Measurements from ENCODE around the gene RNF151.
A peak's percentile ranks its signal among the peaks of the same experiment; 100 is the strongest.
"Not testable (repeated sequence)": the region's sequence is repeated elsewhere in the genome, so short reads cannot be mapped to it uniquely, and the experiment has no call there.

The RNF151 gene

DNA sequence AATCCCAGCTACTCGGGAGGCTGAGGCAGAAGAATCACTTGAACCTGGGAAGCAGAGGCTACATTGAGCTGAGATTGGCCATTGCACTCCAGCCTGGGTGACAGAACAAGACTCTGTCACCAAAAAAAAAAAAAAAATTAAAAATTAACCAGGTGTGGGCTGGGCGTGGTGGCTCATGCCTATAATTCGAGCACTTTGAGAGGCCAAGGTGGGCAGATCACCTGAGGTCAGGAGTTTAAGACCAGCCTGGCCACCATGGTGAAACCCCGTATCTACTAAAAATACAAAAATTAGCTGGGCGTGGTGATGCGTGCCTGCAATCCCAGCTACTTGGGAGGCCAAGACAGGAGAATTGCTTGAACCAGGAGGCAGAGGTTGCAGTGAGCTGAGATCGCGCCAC is 26.8 kb upstream of the RNF151 start:
- not testable (repeated sequence) for DNase-seq

DNA sequence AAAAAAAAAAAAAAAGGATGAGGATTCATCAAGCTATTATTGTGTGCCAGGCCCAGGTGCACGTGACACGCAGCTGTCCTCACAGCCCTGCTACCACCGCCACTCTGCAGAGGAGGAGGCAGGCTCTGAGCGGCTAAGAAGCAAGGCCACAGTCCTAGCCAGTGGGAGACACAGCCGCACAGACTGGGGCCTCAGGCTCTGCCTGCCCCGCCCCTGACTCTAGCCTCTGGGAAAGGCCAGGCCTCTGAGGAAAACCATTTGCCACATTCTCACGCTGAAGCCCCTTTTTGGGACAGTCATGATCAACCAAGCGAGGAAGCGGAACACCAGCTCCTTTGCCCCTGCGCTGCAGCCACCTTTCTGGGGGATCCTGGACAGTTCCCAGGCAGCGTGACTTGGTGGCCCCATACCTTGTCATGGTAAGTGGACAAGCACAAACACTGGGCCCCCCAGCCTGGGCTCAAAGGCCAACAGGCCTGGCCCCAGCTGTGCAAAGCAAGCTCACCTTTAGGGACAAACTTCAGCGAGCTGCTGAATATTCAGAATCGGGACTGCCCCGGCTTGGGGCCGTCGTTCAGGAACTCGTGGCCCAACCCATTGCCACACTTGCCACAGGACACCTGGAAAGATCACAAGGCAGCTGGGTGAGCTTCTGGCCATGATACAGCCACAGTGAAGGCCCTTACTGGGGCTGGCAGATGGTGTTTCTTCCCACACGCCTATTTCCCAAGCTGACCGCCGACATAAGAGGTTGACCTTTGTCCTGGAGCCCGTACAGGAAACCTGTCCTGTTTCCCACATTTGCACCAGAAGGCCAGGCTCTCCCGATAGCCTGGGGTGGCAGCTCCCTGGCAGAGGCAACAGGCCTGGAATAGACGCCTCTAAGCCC is 26.1 kb upstream of the RNF151 start:
- DNase-seq: no peak

DNA sequence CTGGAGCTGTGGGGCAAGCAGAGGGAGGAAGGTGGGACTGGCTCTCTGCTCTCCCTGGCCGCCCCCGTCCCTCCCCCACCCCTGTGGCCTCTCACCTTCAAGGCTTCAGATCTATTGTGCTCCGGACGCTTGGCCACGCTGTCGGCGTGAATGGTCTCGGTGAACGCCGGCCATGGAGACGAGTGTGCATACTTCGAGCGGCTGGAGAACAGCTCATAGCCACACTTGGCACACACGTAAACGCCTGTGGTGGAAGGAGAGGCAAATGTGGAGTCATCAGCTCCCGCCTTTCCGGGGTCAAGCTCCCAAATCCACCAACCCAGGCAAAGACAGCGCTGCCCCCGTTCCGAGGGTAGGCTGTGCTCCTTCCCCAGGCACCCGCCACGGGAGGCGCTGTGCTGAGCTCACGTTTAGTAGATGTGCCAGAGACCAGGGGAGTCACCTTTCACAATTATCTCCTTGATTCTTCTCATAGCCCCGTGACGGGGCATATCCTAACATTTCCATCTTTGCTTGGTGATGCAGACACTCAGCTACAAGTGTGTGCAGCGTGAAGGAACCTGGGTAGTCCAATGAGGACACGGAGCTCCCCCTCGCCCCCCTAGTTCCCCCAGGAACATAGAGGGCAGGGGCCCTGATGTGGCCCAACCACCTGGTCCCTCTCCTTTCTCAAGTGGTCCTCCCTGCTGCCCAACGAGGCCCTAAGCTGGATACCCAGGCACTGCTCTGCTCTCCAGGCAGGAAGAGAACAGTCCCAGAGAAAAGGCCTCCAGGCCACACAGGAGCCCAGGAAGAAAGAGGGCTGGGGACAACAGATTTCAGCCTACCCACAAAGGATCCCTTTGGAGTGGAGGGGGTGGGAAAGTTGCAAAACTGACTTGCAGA is 25.3 kb upstream of the RNF151 start:
- no peak for DNase-seq

DNA sequence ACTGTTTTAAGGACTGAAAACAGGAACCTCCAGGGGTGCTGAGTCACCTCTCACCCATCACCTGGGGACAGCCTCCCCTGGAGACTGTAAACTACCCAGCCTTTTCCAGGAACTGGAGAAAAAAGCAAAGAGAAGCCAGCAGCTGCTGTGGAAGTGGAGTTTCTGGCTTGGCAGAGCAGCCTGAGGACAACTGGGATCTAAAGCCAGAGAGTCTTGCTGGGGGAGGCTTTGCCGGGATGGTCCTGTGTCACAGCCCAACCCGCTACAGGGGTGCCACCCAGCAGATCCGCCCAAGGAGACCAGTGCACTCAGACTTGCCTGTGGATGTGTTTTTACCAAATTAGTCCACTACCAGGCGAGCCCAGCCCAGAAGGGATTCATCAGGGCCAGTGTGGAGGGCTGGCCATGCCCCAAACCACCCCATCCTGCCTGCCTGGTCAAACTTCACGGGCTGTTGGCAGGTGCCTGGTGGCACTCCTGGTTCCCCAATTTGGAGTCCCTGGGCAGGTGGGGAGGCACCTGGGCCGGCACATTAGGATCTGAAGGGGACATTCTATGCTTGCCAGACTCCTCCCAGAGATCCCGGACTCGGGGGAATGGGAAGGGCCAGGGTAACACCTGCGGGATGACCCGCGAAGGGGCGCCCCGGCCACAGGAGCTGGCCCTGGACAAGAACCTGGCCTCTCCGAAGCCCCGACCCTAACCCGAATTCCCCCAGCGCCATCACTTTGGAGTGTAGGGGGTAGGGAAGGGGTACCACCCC is 24.4 kb upstream of the RNF151 start:
- no peak for DNase-seq

DNA sequence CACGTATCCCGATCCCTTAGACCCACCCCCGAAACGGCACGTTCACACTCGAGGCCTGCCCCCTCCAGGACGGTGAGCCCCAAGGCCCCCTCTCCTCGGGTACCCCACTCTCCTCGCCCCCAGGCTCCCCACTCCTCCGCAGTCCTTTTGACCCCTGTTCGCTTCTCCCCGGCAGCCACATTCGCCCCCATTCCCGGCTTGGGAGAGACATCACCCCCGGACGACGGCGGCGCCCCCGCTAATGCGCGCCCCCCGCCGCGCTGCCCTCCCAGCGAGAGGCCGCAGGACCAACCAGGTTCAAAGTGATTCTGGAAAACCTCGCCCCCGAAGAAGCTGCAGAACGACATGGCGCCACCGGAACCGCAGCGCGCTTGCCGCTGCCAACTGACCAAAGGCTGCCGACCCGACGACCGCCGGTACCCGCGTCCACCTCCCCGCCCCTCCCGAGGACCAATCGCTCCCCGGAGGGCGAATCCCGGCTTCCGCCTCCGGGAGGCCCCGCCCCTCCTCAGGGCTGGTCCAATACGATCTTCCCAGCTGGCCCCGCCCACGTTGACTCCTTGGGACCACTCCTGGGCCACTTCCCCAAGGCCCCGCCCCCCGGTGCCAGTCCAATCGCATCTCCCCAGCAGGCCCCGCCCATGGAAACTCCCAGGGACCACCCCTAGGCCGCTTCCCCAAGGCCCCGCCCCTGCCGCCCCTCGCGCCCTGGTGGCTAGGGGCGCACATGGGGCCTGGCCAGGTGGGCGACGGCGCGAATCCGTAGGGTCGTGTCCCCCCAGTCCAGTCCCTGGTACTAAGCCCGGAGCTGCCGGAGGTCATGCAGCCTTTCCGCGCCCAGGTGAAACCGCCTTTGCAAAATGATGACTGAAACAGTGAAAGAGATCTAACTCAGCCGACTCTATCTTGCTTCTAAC is 23.6 kb upstream of the RNF151 start, which contains the start of gene MSRB1:
Gene MSRB1, minus strand, starts transcription at position 390 of the 917 bp plus-strand sequence. Its CDS starts 43 bp downstream, at position 347.
- peak; percentile 88 for DNase-seq

DNA sequence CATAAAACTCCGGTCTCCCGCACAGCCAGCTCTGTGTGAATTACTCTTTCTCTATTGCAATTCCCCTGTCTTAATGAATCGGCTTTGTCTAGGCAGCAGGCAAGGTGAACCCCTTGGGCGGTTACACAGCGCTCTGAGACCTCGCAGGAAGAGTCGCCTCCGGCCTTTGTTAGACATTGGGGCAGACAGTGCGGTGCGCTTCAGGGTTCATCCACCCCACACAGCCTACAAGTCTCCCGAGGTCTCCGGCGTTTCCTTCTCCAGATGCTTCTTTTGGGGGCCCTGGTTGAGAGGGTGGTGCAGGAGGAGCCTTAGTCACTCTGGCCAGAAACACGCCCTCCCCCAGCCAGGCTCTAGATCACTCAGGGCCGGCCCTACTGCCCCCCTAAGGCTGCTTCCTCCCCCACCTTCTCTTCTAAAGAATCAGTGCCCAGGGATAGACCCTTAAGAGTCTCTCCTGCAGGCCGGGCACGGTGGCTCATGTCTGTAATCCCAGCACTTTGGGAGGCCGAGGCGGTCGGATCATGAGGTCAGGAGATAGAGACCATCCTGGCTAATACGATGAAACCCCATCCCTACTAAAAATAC is 21.9 kb upstream of the RNF151 start:
- no peak for DNase-seq

DNA sequence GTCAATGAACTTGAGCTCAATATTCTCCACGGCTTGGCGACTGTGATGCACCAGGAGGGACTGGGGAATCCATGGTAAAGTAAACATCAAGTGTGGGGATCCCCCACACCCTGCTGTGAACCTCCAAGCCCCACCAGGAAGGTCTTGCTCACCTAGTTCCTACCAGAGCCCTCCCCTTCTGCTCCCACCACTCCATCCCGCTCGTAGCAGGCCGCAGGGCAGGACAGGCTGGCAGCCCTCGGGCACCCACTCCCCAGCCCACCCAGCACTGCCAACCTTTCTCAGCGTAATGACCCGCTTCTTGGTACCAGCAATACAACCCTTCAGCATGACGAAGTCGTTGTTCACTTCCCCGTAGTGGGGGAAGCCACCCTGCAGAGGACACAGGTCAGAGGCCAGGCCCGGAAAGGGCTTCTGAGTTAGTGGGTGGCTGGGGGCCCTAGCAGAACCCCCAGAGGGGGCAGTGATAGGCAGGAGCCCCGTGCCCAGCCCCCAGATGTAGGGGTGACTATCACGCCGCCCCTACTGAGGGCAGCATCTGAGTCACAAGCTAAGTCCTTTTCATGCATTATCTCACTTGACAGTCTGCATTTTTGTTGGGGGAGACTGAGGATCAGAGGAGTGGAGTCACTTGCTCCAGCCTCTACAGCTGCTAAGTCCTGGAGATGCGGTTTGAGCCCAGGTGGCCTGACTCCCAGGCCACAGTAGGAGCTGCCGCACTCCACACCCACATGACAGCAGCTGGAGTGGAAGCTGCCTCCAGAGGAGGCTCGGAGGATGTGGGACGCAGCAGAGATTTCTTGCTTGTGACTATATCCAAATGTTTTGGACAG is 20.9 kb upstream of the RNF151 start:
- no peak for DNase-seq

DNA sequence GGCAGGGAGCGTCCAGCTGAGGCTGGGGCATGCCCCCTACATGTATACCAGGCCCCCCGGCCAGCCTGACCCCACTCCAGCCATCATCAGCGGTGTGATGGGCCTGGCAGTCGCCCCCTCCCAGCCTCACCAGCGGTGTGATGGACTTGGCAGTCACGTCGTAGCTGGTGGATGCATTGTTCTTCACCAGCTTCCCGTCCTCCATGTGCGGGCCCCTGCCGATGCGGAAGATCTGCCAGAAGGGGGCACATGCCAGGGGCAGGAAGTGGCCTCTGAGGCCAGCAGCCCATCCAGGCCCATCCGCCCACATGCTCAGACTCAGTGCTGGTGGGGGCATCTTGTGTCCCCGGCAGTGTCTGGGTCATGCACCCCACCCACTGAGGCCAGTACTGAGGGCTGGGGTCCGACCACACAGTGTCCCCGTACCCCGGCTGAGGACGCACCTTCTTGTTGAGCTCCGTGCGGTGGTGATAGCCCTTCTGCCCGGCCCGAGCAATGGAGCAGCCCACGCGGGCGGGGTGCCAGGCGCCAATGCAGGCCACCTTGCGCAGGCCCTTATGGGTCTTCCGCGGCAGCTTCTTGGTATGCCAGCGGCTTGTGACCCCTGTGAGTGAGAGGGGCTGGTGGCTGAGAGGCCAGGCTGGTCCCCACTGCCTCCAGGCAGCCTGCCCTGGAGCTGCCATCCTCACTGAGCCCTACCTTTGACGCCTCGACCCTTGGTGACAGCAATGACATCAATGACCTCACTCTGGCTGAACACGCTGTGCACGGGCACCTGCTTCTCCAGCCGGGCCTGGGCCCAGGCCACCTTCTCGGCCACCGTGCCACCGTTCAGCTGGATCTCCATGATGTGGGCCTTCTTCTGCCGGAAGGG is 19.9 kb upstream of the RNF151 start:
- DNase-seq: no peak

DNA sequence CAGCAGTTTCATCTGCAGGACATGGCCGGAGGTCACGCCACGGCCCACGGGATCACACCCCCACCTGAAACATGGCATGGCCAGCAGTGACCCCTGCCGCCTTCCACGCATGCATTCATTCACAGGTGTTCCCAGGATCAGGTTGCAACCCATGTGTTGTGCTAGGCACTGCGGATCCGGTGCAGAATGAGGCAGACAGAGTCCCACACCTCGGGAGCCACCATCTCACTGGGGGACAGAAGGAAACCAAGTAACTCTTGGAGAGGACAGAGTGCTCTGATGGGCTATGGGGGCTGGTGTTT is 19.3 kb upstream of the RNF151 start:
- DNase-seq: no peak

DNA sequence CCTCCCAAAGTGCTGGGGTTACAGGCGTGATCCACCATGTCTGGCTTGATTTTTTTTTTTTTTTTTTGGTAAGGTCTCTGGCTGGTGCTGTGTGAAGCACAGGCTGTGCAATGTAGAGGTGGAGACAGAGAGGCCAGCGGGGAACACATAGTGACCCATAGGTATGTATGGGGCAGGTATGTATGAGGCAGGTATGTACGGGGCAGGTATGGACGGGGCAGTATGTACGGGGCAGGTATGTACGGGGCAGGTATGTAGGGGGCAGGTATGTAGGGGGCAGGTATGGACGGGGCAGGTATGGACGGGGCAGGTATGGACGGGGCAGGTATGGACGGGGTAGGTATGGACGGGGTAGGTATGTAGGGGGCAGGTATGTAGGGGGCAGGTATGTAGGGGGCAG is 17.1 kb upstream of the RNF151 start:
- no peak for DNase-seq

DNA sequence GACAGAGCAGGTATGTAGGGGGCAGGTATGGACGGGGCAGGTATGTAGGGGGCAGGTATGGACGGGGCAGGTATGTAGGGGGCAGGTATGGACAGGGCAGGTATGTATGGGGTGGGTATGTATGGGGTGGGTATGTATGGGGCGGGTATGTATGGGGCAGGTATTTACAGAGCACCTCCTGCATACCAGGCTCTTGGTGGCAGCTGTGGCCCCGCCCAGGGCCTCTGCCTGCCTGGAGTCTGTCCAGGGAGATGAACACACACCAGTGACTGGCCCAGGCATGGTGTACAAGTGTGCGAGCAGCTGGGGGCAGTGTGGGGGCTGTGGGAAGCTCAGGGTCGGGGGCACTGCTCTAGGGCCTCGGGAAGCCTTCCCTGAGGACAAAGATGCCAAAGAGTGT is 16.6 kb upstream of the RNF151 start:
- no peak for DNase-seq

DNA sequence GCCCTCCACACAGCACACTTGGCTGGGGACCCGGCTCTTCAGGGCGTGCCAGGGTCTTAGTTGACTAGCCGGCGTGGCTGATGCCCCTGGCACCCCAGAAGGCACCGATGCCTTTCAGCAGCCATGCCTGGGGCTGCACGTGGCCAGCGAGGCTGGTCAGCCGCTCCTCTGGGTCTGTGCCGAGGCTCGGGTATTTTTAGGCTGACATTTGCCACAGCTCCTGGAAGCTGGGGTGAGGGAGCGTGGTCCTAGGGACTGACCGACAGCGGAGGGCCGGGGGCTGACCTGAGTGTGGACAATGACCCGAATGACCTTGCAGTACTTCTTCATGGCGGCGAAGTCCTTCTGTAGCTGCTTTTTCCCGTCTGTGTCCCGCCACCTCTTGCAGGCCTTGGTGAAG is 16.1 kb upstream of the RNF151 start:
- DNase-seq: no peak

DNA sequence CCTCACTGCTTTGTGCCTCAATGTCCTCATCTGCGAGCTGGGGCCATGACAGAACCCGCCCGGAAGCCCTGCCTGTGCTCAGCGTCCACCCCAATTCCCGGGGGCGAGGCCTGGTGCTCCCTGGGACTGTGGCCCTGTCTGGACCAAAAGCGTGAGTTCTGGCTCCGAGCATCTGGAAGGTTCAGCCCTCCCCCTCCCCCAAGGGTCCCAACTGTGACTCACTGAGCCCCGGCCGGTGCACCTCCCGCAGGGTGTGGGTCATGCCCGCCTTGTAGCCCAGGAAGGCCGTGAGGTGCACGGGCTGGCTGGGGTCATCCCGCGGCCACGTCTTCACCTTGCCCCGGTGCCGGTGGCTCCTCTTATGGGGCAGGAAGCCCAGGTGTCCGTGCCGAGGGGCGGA is 12.9 kb upstream of the RNF151 start:
- DNase-seq: no peak

DNA sequence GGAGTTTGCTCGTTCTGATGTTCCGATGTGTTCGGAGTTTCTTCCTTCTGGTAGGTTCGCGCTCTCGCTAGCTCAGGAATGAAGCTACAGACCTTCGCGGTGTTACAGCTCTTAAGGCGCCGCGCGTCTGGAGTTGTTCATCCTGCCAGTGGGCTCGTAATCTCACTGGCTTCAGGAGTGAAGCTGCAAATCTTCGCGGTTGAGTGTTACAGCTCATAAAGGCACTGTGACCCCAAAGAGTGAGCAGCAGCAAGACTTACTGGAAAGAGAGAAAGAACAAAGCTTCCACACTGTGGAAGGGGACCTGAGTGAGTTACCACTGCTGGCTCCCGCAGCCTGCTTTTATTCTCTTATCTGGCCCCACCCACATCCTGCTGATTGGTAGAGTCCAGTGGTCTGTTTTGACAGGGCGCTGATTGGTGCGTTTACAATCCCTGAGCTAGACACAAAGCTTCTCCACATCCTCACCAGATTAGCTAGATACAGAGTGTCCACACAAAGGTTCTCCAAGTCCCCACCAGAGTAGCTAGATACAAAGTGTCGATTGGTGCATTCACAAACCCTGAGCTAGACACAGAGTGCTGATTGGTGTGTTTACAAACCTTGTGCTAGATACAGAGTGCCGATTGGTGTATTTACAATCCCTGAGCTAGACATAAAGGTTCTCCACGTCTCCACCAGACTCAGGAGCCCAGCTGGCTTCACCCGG is 9.1 kb upstream of the RNF151 start:
- DNase-seq: not testable (repeated sequence)

DNA sequence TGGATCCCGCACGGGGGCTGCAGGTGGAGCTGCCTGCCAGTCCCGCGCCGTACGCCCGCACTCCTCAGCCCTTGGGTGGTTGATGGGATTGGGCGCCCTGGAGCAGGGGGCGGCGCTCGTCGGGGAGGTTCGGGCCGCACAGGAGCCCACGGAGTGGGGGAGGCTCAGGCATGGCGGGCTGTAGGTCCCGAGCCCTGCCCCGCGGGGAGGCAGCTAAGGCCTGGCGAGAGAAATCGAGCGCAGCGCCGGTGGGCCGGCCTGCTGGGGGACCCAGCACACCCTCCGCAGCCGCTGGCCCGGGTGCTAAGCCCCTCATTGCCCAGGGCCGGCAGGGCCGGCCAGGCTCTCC is 8.5 kb upstream of the RNF151 start:
- DNase-seq: not testable (repeated sequence)

DNA sequence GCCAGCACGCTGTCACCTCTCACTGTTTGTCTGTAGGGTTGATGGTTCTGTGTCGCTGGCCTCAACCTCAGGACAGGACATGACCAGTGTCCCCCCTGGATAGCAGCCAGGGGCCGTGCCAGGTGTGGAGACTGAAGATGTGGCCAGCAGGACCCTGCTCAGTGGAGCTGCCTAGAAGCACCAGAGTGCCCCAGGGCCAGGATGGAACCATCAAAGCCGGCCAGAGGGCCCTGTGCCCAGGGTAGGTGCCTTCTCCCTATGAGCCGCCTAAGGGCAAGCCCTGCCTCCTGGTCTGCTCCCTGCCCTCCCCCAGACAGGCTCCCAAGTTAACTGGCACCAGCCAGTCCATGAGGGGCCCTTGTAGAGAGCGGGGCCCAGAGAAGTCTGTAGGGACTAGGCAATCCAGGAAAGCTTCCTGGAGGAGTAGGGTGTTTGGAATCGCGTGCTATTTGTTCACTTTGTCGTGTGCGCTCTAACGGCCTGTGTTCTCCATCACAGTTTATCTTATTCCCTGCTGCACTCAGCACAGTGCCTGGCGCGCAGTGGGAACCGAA is 7.9 kb upstream of the RNF151 start:
- no peak for DNase-seq

DNA sequence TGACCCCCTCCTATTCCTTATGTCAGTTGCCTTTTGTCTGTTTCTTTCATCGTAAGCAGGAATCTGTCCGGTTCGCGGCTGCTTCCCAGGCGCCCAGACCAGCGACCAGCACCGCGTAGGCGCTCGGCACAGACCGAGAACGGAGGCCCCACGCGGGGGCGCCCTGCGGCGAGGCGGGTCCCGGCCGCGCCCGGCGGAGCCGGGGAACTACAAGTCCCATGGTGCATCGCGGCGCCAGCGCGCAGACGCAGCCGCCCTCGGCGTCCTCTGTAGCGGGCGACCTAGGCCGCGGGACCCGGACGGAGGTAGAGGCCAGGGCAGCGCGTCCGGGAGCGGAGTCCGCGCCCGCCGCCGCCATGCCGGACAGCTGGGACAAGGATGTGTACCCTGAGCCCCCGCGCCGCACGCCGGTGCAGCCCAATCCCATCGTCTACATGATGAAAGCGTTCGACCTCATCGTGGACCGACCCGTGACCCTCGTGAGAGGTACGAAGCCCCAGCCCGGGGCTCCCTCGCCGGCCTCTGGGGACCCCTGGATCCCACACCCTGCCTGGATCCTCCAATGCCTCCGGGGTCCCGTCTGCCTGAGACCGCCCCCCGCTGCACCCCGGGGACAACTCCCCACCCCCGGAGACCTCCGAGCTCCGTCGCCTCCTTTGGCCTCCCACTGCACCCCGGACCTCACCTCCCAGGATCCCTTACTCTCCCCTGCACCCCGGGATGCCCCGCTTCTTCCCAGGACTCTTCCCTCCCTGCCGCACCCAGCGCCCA is 7.2 kb upstream of the RNF151 start, which contains the start of gene NDUFB10:
Gene NDUFB10, plus strand, starts transcription at position 270 of the 771 bp plus-strand sequence. Its CDS starts 87 bp downstream, at position 357.
- no peak for DNase-seq
